ENCODE data around the gene KRT7.

KRT7 gene

DNA sequence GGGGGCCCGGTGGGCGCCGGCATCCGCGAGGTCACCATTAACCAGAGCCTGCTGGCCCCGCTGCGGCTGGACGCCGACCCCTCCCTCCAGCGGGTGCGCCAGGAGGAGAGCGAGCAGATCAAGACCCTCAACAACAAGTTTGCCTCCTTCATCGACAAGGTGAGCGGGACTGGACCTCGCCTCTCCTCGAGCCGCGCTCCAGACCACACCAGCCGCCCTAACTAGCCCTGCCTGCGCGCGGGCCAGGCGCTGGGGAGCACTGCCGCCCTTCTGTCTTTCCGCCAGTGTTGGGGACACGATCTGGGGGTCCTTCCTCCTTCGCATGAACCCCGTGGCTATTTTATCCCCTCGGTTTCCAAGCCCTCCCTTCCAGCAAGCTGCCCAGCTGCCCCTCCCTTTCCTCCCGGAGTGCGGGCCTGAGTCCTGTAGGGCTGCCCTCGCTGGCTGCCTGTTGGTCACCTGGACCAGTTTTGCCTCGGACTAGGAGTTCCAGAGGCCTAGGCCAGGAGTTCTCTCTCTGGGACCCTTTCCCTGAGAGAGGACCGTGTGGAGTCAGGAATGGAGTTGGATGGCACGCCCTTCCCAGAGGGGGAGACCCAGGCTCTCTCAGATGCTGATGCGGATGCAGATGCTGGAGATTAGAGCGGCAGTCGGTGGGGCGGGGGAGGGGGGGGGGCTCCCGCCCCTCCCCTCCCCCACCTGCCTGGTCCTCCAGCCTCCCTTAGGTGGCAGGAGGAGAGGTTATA is 592 bp downstream of the KRT7 start:
- TF ChIP-seq, protein P1, sequence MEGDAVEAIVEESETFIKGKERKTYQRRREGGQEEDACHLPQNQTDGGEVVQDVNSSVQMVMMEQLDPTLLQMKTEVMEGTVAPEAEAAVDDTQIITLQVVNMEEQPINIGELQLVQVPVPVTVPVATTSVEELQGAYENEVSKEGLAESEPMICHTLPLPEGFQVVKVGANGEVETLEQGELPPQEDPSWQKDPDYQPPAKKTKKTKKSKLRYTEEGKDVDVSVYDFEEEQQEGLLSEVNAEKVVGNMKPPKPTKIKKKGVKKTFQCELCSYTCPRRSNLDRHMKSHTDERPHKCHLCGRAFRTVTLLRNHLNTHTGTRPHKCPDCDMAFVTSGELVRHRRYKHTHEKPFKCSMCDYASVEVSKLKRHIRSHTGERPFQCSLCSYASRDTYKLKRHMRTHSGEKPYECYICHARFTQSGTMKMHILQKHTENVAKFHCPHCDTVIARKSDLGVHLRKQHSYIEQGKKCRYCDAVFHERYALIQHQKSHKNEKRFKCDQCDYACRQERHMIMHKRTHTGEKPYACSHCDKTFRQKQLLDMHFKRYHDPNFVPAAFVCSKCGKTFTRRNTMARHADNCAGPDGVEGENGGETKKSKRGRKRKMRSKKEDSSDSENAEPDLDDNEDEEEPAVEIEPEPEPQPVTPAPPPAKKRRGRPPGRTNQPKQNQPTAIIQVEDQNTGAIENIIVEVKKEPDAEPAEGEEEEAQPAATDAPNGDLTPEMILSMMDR (IDR thresholded peaks at IDR 0.05; ENCODE audit: extremely low read depth, missing control alignments) = no peak
- DNase-seq (ENCODE audit: low spot score) = peak; percentile 20

DNA sequence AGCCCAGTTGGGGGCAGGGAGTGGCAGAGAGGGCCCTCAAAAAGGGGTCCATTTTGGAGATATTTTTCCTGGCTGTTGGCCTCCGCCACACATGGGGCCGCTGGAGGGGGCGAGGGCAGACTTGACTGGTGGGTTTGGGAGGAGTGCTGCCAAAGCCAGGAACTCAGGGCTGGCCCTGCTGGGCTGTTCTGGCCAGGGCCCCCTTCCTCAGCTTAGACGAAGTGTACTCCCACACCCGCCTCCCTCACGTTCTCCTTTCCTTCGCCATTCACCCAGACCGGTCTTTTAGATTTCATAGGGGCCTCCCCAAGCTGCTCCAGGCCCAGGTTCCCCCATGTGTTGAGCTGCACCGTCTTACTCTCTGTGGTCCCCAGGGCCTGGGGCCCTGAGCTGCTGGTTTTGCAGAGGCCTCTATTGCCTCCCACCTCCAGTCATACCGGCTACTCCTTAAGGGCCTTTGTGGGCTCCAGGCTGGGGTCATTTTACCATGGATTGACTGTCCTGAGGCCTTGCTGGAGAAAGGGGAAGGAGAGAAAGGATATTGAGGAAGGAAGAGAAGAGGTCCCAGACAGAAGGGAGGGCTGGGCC is 1.3 kb downstream of the KRT7 start:
- TF ChIP-seq, protein P1 (IDR thresholded peaks at IDR 0.05; ENCODE audit: extremely low read depth, missing control alignments) = no peak
- DNase-seq (ENCODE audit: low spot score) = no peak

DNA sequence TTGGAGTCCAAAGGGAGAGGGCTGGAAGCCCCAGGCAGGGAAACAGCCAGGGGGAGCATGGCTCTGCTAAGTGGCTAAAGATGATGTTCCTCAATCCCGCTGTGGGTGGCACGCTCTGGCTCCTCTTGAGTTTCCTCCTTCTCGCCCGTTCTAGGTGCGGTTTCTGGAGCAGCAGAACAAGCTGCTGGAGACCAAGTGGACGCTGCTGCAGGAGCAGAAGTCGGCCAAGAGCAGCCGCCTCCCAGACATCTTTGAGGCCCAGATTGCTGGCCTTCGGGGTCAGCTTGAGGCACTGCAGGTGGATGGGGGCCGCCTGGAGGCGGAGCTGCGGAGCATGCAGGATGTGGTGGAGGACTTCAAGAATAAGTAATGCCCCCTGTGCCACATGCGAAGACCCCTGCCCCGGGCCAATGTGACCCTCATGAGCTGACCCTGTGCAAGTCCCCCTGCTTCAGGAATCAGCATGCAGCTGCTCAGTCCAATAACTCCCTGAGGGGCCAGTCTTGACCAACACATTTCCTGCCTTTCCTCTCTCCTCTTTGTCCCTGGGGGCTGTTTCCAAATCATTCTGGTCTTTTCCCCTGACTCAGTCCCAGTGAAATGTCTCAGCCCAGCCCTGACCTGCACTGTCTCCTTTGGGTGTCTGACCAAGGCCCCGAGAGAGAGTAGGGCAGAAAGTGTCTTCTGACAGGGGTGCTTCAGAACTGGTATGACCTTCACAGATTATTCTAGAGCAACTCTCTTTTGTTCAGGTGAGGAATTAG is 2.1 kb downstream of the KRT7 start:
- TF ChIP-seq, protein P1 (IDR thresholded peaks at IDR 0.05; ENCODE audit: extremely low read depth, missing control alignments) = no peak
- DNase-seq (ENCODE audit: low spot score) = peak; percentile 25

DNA sequence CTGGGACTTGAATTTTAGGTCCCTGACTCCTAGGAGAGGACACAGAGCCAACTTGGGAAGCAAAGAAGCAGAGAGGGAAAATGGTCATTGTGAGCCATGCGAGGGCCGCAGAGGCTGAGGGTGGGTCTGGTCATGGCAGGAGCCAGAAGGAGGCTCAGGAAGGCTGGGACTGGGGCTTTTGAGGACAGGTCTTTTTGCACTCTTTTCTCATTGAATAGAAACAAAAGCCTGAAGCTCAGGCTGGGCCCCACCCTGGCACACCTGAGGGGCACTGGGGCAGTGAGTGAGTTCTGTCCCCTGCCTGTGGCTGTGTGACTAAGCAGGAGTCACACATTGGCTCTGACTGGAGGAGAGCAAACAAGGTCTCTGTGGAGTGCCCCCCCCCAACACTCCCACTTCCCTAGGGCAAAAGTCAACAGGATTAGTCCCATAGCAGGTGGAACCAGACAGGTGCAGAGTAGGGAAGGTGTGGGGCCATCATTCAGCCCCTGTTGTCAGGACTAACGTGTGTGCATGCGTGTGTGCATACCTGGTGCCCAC is 2.8 kb downstream of the KRT7 start:
- TF ChIP-seq, protein P1 (IDR thresholded peaks at IDR 0.05; ENCODE audit: extremely low read depth, missing control alignments) = no peak
- DNase-seq (ENCODE audit: low spot score) = peak; percentile 15

DNA sequence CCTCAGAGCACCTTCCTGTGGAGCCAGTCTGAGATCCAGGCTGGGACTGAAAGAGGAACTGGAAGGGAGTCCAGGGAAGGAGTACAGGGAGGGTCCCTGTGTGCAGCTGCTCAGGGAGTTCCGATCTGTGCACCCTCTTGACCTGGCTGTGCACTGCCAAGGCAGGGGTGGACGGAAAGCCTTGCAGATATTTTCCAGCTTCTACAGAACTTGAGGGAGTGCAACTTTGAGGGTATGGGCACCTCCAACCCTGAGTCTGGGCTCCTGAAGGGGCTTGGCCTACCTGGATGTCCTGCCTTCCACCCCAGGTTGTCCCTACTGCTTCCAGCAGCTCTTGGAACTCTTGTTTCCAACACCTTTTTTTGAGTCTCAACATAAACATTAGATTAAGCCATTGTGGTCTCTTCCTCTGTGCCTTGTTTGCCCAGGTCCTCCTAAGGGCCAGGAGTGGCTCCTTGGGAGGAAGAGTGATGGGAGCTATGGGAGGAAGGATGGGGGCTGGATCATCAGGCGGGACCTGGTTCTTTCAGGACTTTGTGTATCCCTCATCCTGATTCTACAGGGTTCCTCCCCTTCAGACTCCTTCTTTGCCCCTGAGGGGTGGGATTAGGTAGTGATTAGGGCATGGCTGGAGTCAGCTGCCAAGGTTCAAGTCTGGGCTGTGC is 3.5 kb downstream of the KRT7 start:
- no peak for DNase-seq (ENCODE audit: low spot score)
- TF ChIP-seq, protein P1 (IDR thresholded peaks at IDR 0.05; ENCODE audit: extremely low read depth, missing control alignments) = no peak

DNA sequence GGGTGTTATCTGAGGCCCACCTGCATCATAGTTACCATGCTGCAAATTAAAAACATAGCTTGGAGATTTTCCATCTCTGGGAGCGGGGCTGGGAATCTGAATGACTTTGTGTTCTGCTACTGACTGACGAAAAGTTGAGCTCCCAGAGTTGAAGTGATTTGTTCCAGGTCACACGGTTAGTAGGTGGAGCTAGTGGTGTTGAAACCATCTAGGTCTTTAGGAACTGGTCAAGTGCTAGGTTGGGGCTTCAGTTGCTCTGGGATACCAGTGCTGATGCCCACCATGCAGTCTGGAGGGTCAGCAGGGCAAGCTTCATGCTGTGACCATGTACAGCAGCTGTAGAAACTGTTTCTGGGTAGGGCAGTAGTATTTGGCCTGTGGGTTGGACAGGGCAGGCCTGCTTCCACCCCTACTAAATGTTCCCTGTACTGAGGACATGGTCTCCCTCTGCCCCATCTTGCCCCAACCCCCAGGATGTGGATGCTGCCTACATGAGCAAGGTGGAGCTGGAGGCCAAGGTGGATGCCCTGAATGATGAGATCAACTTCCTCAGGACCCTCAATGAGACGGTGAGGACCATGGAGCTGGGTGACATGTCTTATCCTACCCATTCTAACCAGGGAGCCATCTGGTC is 5.3 kb downstream of the KRT7 start:
- DNase-seq (ENCODE audit: low spot score) = no peak
- TF ChIP-seq, protein P1 (IDR thresholded peaks at IDR 0.05; ENCODE audit: extremely low read depth, missing control alignments) = no peak

All from GM20000 (cell line).